CD4-positive, alpha-beta T cell treated with Interleukin-17A for 1 hour (primary cell): Measurements from ENCODE around the gene ANKUB1.

ENCODE experiments used
- DNase-seq: peaks from one replicate; pipeline ENCODE4 v3.0.0-alpha.2; 2020

ANKUB1 gene

GRCh38 chr3:149808209-149808829, 16.0 kb upstream of the ANKUB1 start:
- peak; percentile 66 for DNase-seq

GRCh38 chr3:149806171-149806778, 13.9 kb upstream of the ANKUB1 start:
- DNase-seq = no peak

- no peak for DNase-seq
These were observed 9.3 kb upstream of the ANKUB1 start for GRCh38 chr3:149801639-149802038.

- no peak for DNase-seq
These were observed 8.8 kb upstream of the ANKUB1 start for GRCh38 chr3:149801195-149801594.

- DNase-seq = no peak
These were observed 8.3 kb upstream of the ANKUB1 start for GRCh38 chr3:149800693-149801092.

- no peak for DNase-seq
These were observed 3.7 kb upstream of the ANKUB1 start for GRCh38 chr3:149796026-149796425.

- DNase-seq = no peak
These were observed 1.7 kb downstream of the ANKUB1 start for GRCh38 chr3:149790698-149791097.

GRCh38 chr3:149790268-149790667, 2.1 kb downstream of the ANKUB1 start:
- DNase-seq = no peak

- no peak for DNase-seq
These were observed 8.2 kb downstream of the ANKUB1 start for GRCh38 chr3:149784064-149784704.

- DNase-seq = no peak
These were observed 8.8 kb downstream of the ANKUB1 start for GRCh38 chr3:149783576-149783975.

- DNase-seq = no peak
These were observed 10.6 kb downstream of the ANKUB1 start for GRCh38 chr3:149781741-149782140.

- peak; percentile 9 for DNase-seq
These were observed 11.1 kb downstream of the ANKUB1 start for GRCh38 chr3:149781211-149781610.

- DNase-seq = no peak
These were observed 14.7 kb downstream of the ANKUB1 start for GRCh38 chr3:149777414-149778214.

- DNase-seq = no peak
These were observed 16.2 kb downstream of the ANKUB1 start for GRCh38 chr3:149776170-149776569.

- DNase-seq = no peak
These were observed 19.5 kb downstream of the ANKUB1 start for GRCh38 chr3:149772861-149773260.

GRCh38 chr3:149771652-149772271, 20.6 kb downstream of the ANKUB1 start:
- DNase-seq = peak; percentile 46

GRCh38 chr3:149770246-149770645, 22.1 kb downstream of the ANKUB1 start:
- no peak for DNase-seq

GRCh38 chr3:149768704-149769103, 23.6 kb downstream of the ANKUB1 start:
- no peak for DNase-seq

- DNase-seq = no peak
These were observed 24.6 kb downstream of the ANKUB1 start for GRCh38 chr3:149767720-149768119.

- peak; percentile 11 for DNase-seq
These were observed 26.5 kb downstream of the ANKUB1 start for GRCh38 chr3:149765762-149766334.

- no peak for DNase-seq
These were observed 28.1 kb downstream of the ANKUB1 start for GRCh38 chr3:149764302-149764701.

GRCh38 chr3:149763565-149764195, 28.7 kb downstream of the ANKUB1 start:
- no peak for DNase-seq
